ENCODE measurements around the gene FBXL5.

The FBXL5 gene

DNA sequence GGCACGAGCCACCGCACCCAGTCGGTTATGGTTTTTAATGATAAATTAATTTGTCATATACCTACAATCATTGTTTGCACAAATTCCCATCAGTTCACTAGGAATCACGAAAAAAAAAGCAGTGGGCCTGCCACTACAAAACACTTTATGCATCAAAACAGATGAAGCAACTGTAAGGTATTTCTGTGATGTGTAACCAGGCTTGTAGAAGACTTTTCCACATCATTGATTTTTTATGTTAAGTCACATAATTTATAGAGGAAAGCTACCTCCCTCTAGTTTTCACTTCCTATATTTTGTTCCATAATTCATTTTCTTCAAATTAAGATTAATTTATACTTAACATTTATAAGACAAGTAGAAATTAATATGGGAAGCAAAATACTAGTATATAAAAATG is 19.8 kb upstream of the FBXL5 start:
- Histone ChIP-seq H3K4me1 (ENCODE audit: insufficient read depth, poor library complexity, severe bottlenecking) (peaks cover 53% of the 10 kb centered on the region), H3K27ac (ENCODE audit: poor library complexity, severe bottlenecking) (no peak overlapping the region), H3K27me3 (ENCODE audit: insufficient read depth, poor library complexity, severe bottlenecking) (no peaks in the 10 kb centered on the region), H3K9me3 (ENCODE audit: severe bottlenecking) (no peaks in the 10 kb centered on the region), H3K36me3 (ENCODE audit: low read depth) (peaks cover 55% of the 10 kb centered on the region), H3K4me3 (ENCODE audit: severe bottlenecking) (no peak overlapping the region)
- ATAC-seq (ENCODE audit: low read depth) (no peak), DNase-seq (ENCODE audit: low spot score) (no peak)
- no peak for TF ChIP-seq CTCF (IDR thresholded peaks at IDR 0.05; ENCODE audit: poor library complexity, severe bottlenecking)

DNA sequence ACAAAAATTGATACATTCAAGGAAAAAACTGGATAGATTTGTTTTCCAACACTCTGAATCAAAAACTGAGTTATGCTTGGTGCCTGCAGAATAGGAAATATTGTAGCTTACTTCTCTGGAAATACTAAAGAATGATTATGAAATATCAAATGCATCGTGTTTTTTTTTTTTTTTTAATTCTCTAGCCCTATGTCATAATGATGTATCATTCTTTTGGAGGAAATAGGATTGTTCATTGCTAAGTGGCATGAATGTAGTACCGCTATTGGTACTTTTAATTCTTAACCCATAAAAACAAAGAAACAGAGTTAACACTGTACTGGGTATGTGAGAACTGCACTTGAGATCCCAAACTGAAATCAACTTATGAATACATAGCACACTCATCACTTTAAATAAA is 18.9 kb upstream of the FBXL5 start:
- no peak for TF ChIP-seq CTCF (IDR thresholded peaks at IDR 0.05; ENCODE audit: poor library complexity, severe bottlenecking)
- Histone ChIP-seq H3K27me3 (ENCODE audit: insufficient read depth, poor library complexity, severe bottlenecking) (no peaks in the 10 kb centered on the region), H3K27ac (ENCODE audit: poor library complexity, severe bottlenecking) (peak overlapping the region; percentile 2), H3K4me1 (ENCODE audit: insufficient read depth, poor library complexity, severe bottlenecking) (peaks cover 49% of the 10 kb centered on the region), H3K9me3 (ENCODE audit: severe bottlenecking) (no peaks in the 10 kb centered on the region), H3K4me3 (ENCODE audit: severe bottlenecking) (no peak overlapping the region), H3K36me3 (ENCODE audit: low read depth) (peaks cover 60% of the 10 kb centered on the region)
- DNase-seq (ENCODE audit: low spot score) (no peak), ATAC-seq (ENCODE audit: low read depth) (no peak)

- H3K27ac ChIP-seq (ENCODE audit: poor library complexity, severe bottlenecking): peak overlapping the region; percentile 2
- DNase-seq (ENCODE audit: low spot score) (no peak), ATAC-seq (ENCODE audit: low read depth) (no peak)
- peaks cover 50% of the 10 kb centered on the region for H3K4me1 ChIP-seq (ENCODE audit: insufficient read depth, poor library complexity, severe bottlenecking)
- H3K4me3 ChIP-seq (ENCODE audit: severe bottlenecking): no peak overlapping the region
- no peaks in the 10 kb centered on the region for H3K9me3 ChIP-seq (ENCODE audit: severe bottlenecking)
- no peaks in the 10 kb centered on the region for H3K27me3 ChIP-seq (ENCODE audit: insufficient read depth, poor library complexity, severe bottlenecking)
- peaks cover 60% of the 10 kb centered on the region for H3K36me3 ChIP-seq (ENCODE audit: low read depth)
- no peak for TF ChIP-seq CTCF (IDR thresholded peaks at IDR 0.05; ENCODE audit: poor library complexity, severe bottlenecking)
These were observed 18.2 kb upstream of the FBXL5 start for GRCh38 chr4:15673337-15673736.

DNA sequence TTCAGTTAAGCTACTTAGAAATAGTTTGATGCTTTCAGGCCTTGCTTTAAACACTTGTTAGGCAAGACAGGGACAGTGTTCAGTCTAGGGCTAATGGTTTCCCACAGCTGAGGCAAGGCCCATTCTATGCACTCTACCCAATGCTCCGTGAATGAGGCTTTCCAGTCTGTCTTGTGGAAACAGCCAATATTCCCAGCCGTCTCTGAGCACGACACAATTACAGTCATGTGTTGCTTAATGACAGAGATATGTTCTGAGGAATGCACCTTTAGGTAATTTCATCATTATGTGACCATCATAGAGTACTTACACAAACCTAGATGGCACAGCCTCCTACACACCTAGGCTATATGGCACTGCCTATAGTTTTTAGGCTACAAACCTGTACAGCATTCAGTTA is 16.9 kb upstream of the FBXL5 start:
- ATAC-seq (ENCODE audit: low read depth) (peak; percentile 29; the same call in 1 of the 3 replicates), DNase-seq (ENCODE audit: low spot score) (no peak)
- peak overlapping the region; percentile 94 for H3K27ac ChIP-seq (ENCODE audit: poor library complexity, severe bottlenecking)
- no peak for TF ChIP-seq CTCF (IDR thresholded peaks at IDR 0.05; ENCODE audit: poor library complexity, severe bottlenecking)
- no peak overlapping the region for H3K4me3 ChIP-seq (ENCODE audit: severe bottlenecking)
- H3K27me3 ChIP-seq (ENCODE audit: insufficient read depth, poor library complexity, severe bottlenecking): no peaks in the 10 kb centered on the region
- no peaks in the 10 kb centered on the region for H3K9me3 ChIP-seq (ENCODE audit: severe bottlenecking)
- H3K4me1 ChIP-seq (ENCODE audit: insufficient read depth, poor library complexity, severe bottlenecking): peaks cover 40% of the 10 kb centered on the region
- H3K36me3 ChIP-seq (ENCODE audit: low read depth): peaks cover 67% of the 10 kb centered on the region

DNA sequence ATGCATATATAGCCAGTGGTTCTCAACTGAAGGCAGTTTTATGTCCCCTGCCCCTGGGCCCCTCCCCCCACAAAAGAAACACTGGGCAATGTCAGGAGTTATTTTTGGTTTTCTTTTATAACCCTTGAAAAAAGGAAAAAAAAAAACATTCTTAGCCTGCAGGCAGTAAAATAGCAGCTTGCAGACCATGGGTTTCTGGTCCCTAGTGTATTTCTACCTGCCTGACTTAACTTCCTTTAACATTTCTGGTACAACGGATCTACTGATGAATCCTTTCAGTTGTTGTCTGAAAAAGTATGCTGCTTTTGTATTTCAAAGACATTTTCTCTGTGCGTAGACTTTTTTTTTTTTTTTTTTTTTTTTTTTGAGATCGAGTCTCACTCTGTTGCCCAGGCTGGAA is 15.4 kb upstream of the FBXL5 start:
- no peaks in the 10 kb centered on the region for H3K9me3 ChIP-seq (ENCODE audit: severe bottlenecking)
- ATAC-seq (ENCODE audit: low read depth) (no peak), DNase-seq (ENCODE audit: low spot score) (no peak)
- H3K4me3 ChIP-seq (ENCODE audit: severe bottlenecking): no peak overlapping the region
- TF ChIP-seq CTCF (IDR thresholded peaks at IDR 0.05; ENCODE audit: poor library complexity, severe bottlenecking): no peak
- peaks cover 64% of the 10 kb centered on the region for H3K36me3 ChIP-seq (ENCODE audit: low read depth)
- peak overlapping the region; percentile 94 for H3K27ac ChIP-seq (ENCODE audit: poor library complexity, severe bottlenecking)
- H3K4me1 ChIP-seq (ENCODE audit: insufficient read depth, poor library complexity, severe bottlenecking): peaks cover 34% of the 10 kb centered on the region
- no peaks in the 10 kb centered on the region for H3K27me3 ChIP-seq (ENCODE audit: insufficient read depth, poor library complexity, severe bottlenecking)

Data from RWPE2 (cell line).